Measurements from ENCODE around the gene OPCML.

Gene OPCML

GRCh38 chr11:133519560-133519959, 12.7 kb downstream of the OPCML start:
- H3K4me3 ChIP-seq (ENCODE audit: low read depth, low read length): no peak overlapping the region
- TF ChIP-seq CTCF (IDR thresholded peaks at IDR 0.05; ENCODE audit: borderline replicate concordance, insufficient read depth, low read depth, low read length): no peak

GRCh38 chr11:133518702-133519264, 13.5 kb downstream of the OPCML start:
- TF ChIP-seq CTCF (IDR thresholded peaks at IDR 0.05; ENCODE audit: borderline replicate concordance, insufficient read depth, low read depth, low read length): no peak
- no peak overlapping the region for H3K4me3 ChIP-seq (ENCODE audit: low read depth, low read length)

- H3K4me3 ChIP-seq (ENCODE audit: low read depth, low read length): no peak overlapping the region
- TF ChIP-seq CTCF (IDR thresholded peaks at IDR 0.05; ENCODE audit: borderline replicate concordance, insufficient read depth, low read depth, low read length): no peak
Observed at GRCh38 chr11:133516845-133517244, 15.5 kb downstream of the OPCML start.

- H3K4me3 ChIP-seq (ENCODE audit: low read depth, low read length): no peak overlapping the region
- no peak for TF ChIP-seq CTCF (IDR thresholded peaks at IDR 0.05; ENCODE audit: borderline replicate concordance, insufficient read depth, low read depth, low read length)
Observed at GRCh38 chr11:133515107-133515506, 17.2 kb downstream of the OPCML start.

GRCh38 chr11:133509924-133510697, 22.2 kb downstream of the OPCML start:
- TF ChIP-seq CTCF (IDR thresholded peaks at IDR 0.05; ENCODE audit: borderline replicate concordance, insufficient read depth, low read depth, low read length): no peak

GRCh38 chr11:133508468-133508867, 23.8 kb downstream of the OPCML start:
- TF ChIP-seq CTCF (IDR thresholded peaks at IDR 0.05; ENCODE audit: borderline replicate concordance, insufficient read depth, low read depth, low read length): no peak
- no peak overlapping the region for H3K4me3 ChIP-seq (ENCODE audit: low read depth, low read length)

More at GRCh38 chr11:133509924-133510697, 22.2 kb downstream of the OPCML start:
- H3K4me3 ChIP-seq (ENCODE audit: low read depth, low read length): no peak overlapping the region

- no peak overlapping the region for H3K4me3 ChIP-seq (ENCODE audit: low read depth, low read length)
- no peak for TF ChIP-seq CTCF (IDR thresholded peaks at IDR 0.05; ENCODE audit: borderline replicate concordance, insufficient read depth, low read depth, low read length)
Observed at GRCh38 chr11:133507185-133507584, 25.1 kb downstream of the OPCML start.
